ENCODE data around the gene TXLNA.

The TXLNA gene

GRCh38 chr1:32221980-32222755 is 42.7 kb downstream of the TXLNA start, which contains the start of the genes EIF3I and TMEM234:
EIF3I (plus strand) TSS chr1:32222407; CDS start chr1:32222442, 35 bp downstream.
TMEM234 (minus strand) TSS chr1:32222353; CDS start chr1:32222322, 31 bp downstream.
- H4K20me1 ChIP-seq (ENCODE audit: insufficient read depth), result no peaks in the 10 kb centered on the region
- peak within 1 kb of the TSS; percentile 74 for H2AFZ ChIP-seq (ENCODE audit: low read depth)
- H3K4me1 ChIP-seq (ENCODE audit: low read depth, poor library complexity, severe bottlenecking), result peaks cover 15% of the 10 kb centered on the region
- no peaks in the 10 kb centered on the region for H3K27me3 ChIP-seq (ENCODE audit: insufficient read depth, low read depth)
- peak within 1 kb of the TSS; percentile 90 for H3K4me3 ChIP-seq (IDR thresholded peaks at IDR 0.05; ENCODE audit: insufficient read depth, low read depth, low read length)
- peak within 1 kb of the TSS; percentile 96 for H3K4me2 ChIP-seq
- peaks cover 22% of the 10 kb centered on the region for H3K79me2 ChIP-seq (ENCODE audit: insufficient read depth, low read depth)
- H3K36me3 ChIP-seq (ENCODE audit: insufficient read depth), result no peaks in the 10 kb centered on the region
- TF ChIP-seq CTCF (conservative IDR thresholded peaks at IDR 0.05; ENCODE audit: low read depth, low read length), result no peak
- peak within 1 kb of the TSS; percentile 57 for H3K27ac ChIP-seq
- peak within 1 kb of the TSS; percentile 81 for H3K9ac ChIP-seq

- no peak overlapping the region for H3K9ac ChIP-seq
- no peak overlapping the region for H3K27ac ChIP-seq
- no peak overlapping the region for H3K4me3 ChIP-seq (IDR thresholded peaks at IDR 0.05; ENCODE audit: insufficient read depth, low read depth, low read length)
Observed at GRCh38 chr1:32223683-32224082, 44.2 kb downstream of the TXLNA start.

GRCh38 chr1:32224285-32224684 is 44.8 kb downstream of the TXLNA start:
- Histone ChIP-seq H3K36me3 (ENCODE audit: insufficient read depth) (peaks cover 19% of the 10 kb centered on the region; the same call in 1 of the 2 replicates), H3K79me2 (ENCODE audit: insufficient read depth, low read depth) (peaks cover 22% of the 10 kb centered on the region), H3K4me1 (ENCODE audit: low read depth, poor library complexity, severe bottlenecking) (peaks cover 15% of the 10 kb centered on the region), H3K4me2 (no peak overlapping the region), H3K27me3 (ENCODE audit: insufficient read depth, low read depth) (no peaks in the 10 kb centered on the region), H4K20me1 (ENCODE audit: insufficient read depth) (no peaks in the 10 kb centered on the region), H3K9ac (no peak overlapping the region), H2AFZ (ENCODE audit: low read depth) (no peak overlapping the region), H3K27ac (no peak overlapping the region), H3K4me3 (IDR thresholded peaks at IDR 0.05; ENCODE audit: insufficient read depth, low read depth, low read length) (no peak overlapping the region)
- TF ChIP-seq CTCF (conservative IDR thresholded peaks at IDR 0.05; ENCODE audit: low read depth, low read length), result no peak

More at GRCh38 chr1:32223683-32224082, 44.2 kb downstream of the TXLNA start:
- Histone ChIP-seq H3K36me3 (ENCODE audit: insufficient read depth) (peaks cover 13% of the 10 kb centered on the region; the same call in 1 of the 2 replicates), H4K20me1 (ENCODE audit: insufficient read depth) (no peaks in the 10 kb centered on the region), H3K4me1 (ENCODE audit: low read depth, poor library complexity, severe bottlenecking) (peaks cover 15% of the 10 kb centered on the region), H3K27me3 (ENCODE audit: insufficient read depth, low read depth) (no peaks in the 10 kb centered on the region), H3K4me2 (peak overlapping the region; percentile 96), H2AFZ (ENCODE audit: low read depth) (no peak overlapping the region), H3K79me2 (ENCODE audit: insufficient read depth, low read depth) (peaks cover 22% of the 10 kb centered on the region)
- TF ChIP-seq CTCF (conservative IDR thresholded peaks at IDR 0.05; ENCODE audit: low read depth, low read length), result no peak

GRCh38 chr1:32228771-32229170 is 49.3 kb downstream of the TXLNA start:
- Histone ChIP-seq H3K4me2 (no peak overlapping the region), H3K27me3 (ENCODE audit: insufficient read depth, low read depth) (no peaks in the 10 kb centered on the region), H3K27ac (no peak overlapping the region), H3K4me1 (ENCODE audit: low read depth, poor library complexity, severe bottlenecking) (peaks cover under 1% of the 10 kb centered on the region), H3K9ac (no peak overlapping the region), H3K4me3 (IDR thresholded peaks at IDR 0.05; ENCODE audit: insufficient read depth, low read depth, low read length) (no peak overlapping the region), H2AFZ (ENCODE audit: low read depth) (no peak overlapping the region), H4K20me1 (ENCODE audit: insufficient read depth) (no peaks in the 10 kb centered on the region), H3K36me3 (ENCODE audit: insufficient read depth) (peaks cover 19% of the 10 kb centered on the region; the same call in 1 of the 2 replicates), H3K79me2 (ENCODE audit: insufficient read depth, low read depth) (peaks cover 6% of the 10 kb centered on the region)
- TF ChIP-seq CTCF (conservative IDR thresholded peaks at IDR 0.05; ENCODE audit: low read depth, low read length), result no peak

Data from KMS-11 (cell line).